NCI-H1048 (cell line): ENCODE data around the gene CDK2AP2.
"Not testable (repeated sequence)": the region's sequence is repeated elsewhere in the genome, so short reads cannot be mapped to it uniquely, and the experiment has no call there.

Source experiments
- DNase-seq: peaks from one replicate; lab custom pipeline; 2025; lab: John Stamatoyannopoulos, UW

CDK2AP2 gene

DNA sequence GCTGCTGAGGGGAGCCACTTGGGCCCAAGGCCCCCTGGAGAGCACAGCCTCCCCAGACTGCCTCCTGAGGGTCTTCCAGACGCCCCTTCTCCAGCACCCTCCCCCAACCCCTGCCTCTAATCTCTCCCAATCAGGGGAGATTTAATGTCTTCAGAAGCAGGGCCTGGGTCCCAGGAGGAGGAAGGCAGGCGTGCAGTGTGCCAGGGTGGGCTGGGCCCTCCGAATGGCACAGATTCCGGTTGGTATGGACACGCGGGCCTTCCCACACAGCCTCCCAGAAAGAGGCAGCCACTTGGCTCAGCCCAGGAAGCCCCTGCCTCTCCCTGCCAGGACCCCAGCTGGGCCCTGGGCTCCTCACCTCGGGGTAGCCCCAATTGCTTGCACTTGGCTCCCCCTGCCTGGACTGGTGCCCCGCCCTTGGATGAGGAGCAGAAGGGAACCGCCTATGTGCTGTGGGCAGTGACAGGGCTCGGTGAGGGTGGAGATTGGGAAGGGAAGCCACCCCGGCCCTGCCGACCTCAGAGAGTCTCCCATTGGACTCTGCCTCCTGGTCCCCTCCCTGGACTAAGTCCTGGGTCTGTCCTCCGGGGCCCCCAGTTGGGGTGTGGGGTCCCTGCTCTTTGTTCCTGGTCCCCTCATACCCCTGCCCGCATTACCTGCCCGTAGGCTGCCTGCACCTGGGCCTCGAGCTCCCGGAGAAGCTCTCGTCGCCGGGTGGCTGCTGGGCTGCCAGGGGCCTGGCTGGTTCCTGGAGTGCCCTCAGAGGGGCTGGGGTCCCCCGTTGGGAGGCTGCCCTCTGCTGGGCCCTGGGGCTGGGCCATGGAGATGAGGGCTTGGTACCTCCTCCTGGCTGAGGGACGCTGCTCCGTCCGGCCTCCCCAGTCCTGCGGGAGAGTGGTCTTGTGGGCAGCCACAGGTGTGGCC, 15.9 kb upstream of the CDK2AP2 start:
- no peak for DNase-seq

DNA sequence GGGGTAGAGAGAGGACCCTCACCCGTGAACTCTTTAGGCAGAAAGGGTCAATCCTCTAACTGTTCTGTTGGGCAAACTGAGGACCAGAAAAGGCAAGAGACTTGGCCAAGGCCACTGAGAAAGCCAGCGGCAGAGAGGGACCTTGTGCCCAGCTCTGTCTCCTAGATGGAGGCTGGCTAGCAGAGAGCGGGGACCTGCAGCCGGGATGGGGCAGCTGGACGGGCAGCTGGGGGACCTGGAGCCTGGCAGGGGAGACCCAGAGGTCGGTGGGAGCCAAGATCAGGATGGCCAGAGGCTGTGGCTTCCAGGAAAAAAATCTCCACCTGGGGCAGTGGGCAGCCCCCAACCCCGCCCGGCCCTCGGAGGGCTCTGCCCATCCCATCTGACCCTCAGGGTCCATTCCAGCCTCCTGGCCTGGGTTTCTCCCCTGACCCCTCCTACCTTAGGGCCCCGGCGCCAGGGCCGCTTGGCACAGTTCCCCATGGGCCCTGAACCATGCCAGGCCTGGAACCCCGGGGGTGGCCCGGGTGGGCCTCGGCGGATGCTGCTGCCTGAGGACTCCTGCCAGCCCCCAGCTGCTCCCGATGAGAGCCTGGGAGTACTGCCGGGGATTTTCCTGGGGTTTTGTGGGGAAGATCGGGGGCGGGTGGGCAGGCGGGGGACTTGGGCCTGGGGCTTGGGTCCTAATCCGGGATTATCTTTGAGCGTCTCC, 15.0 kb upstream of the CDK2AP2 start, which contains the start of gene CABP2:
Gene CABP2 (minus strand): TSS at position 603 of the 712 bp plus-strand sequence. CDS start 120 bp downstream, at position 483.
- DNase-seq = no peak

DNA sequence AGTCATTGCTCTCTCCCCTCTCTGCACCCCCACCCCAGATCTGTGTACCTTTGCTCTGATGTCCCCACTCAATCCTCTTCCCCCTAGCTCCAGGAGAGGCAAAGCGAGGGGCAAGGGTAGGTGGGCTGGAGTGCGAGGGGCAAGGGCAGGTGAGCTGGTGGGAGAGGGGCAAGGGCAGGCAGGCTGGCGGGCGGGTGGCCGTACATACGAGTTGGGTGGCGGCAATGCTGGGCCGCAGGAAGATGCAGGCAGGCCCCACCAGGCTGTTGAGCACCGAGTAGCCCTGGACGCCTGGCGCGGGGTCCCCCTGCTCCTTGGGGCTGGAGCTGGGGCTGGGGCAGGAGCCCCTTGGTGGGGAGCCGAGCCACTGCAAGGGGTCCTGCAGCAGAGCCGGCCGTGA, 14.4 kb upstream of the CDK2AP2 start:
- no peak for DNase-seq

DNA sequence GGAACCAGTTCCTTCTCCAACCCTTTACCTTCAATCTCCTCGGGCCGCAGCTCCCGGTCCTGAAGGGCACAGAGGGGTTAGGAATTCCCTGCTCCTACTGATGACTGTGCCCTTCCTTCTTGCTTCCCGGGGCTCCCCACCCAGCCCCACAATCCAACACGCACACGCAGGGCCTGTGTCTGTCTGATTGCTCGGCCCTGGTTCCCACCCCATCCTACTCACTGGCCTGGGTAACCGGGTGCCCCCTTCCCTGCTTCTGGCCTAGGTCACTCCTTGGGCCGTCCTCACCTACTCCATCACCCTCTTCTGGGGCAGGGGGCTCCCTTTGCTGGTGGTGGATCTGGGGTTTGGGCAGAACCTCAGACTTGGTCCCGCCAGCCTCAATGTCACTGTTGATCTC, 14.0 kb upstream of the CDK2AP2 start:
- no peak for DNase-seq

DNA sequence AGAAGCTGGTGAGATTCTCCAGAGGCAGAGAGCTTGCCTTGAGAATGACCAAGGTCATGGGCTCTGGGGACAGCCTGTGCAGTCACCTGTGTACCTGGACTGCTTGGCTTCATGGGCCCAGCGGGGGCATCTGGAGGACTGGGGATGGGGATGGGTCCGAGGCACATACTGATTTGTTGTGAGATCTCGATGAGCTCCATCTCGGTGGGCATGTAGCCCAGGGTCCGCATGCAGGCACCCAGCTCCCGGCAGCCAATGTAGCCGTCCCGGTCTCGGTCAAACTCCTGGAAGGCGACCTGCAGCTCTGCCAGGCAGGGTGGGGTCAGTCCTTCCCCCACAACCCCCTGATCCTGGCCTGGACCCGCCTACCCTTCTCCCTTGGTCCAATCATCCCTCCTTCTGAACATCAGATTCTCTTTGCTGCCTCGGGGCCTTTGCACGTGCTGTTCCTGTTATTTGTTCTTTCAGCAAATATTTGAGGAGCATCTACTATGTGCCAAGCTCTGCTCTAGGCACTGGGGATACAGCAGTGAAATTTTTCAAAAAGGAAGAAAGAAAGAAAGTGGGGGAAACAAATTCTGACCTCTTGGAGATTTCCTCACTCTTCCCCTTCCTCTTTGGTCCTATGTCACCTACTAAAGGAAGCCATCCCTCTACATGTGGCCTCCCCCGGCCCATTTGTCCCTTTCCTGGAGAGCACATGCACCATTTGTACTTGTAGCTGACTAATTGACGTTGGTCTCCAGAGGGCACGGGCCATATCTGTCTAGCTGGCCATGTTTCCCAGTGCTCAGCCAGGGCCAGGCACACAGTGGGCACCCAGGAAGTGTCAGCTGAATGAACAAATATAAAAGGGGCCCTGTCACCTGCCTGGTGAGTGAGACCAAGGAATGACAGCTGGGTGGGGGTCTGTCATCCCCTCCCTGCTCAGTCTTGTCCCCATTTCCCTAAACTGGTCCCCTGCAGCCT, 13.2 kb upstream of the CDK2AP2 start:
- no peak for DNase-seq

DNA sequence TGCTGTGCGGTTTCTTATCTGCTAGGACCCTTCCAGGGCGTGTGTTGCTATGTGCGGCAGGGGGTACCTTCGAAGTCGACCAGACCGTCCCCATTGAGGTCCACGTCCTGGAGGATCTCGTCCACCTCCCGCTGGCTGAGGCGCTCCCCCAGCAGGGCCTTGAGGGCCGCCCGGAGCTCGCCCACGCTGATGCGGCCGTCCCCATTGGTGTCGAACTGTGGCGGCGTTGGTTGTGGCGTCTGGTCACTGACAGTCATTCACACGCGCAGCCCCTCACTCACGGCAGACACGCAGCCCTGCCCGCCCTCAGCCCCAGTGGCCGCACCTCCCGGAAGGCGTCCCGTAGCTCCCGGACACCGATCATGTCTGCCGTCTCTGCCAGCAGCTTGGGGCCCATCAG, 11.8 kb upstream of the CDK2AP2 start:
- DNase-seq = no peak

DNA sequence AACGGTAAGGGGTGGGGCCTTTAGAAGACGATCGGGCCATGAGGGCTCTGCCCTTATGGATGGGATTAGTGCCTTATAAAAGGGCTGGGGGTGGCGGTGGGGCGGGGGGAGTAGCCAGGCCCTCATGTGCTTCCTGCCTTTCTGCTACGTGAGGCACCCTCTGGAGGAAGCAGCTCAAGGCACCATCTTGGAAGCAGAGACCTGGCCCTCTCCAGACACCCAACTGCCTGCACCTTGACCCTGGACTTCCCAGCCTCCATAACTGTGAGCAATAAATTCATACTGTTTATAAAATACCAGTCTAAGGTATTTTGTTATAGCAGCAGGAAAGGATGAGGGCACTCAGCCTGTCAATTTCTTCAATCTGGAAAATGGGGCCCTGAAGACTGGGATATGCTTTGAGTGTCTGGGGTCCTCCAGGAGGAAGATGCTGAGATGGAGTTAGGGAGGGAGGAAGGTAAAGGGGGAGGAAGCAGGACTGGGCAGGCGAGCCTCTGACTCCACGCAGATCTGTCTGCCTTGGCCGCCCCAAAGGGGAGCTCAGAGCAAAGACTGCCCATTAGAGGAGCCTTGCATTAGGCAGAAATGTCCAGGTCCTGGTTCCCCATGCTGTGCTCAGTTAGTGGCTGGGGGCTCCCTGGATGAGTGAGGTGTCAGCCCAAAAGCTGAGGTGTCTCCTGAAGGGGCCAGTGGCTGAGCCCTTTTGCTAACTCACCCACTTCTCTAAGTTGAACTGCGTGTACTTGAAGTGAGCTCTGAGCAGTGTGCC, 10.0 kb upstream of the CDK2AP2 start:
- no peak for DNase-seq

DNA sequence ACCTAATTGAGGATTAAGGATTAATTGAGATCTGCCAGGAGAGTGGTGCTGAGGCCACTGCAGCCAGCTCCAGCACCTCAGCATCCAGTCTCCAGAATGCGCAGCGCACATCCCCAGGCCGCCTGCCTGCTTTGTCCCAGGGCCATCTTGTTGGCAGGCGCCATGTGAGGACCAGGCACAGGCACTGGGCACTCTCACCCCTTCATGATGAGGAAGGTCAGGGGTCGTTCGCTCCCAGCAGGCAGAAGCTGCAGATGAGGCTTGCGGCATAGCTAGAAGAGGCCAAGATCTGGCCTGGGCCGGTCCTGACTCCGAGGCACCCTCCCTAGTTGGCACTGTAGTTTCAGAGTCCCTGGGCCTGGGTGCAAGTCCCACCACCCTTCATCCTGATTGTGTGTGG, 8.8 kb upstream of the CDK2AP2 start:
- DNase-seq = no peak

DNA sequence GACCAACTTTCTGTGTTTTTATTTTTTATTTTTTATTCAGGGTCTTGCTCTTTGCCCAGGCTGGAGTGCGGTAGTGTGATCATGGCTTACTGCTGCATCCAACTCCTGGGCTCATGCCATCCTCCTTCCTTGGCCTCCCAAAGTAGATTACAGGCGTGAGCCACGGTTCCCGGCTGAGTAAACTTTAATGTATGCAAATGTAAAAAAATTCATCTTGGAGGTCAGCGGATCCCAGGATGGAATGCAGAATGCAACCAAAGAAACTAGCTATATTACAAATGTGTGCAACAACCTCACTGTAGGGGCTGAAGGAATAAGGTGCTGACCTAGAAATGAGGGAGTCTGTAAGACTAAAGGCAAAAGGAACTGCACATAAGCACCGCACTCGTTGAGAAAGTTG, 6.2 kb upstream of the CDK2AP2 start:
- no peak for DNase-seq

DNA sequence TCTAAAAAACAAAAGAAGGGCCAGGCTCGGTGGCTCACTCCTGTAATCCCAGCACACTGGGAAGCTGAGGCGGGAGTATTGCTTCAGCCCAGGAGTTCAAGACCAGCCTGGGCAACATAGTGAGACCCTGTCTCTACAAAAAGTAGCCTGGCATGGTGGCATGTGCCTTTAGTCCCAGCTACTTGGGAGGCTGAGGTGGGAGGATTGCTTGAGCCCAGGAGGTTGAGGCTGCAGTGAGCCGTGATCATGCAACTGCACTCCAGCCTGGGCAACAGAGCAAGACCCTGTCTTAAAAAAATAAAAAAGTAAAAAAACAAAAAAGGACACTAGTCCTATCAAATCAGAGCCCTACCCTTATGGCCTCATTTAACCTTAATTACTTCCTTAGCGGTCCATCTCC, 3.6 kb upstream of the CDK2AP2 start:
- not testable (repeated sequence) for DNase-seq

DNA sequence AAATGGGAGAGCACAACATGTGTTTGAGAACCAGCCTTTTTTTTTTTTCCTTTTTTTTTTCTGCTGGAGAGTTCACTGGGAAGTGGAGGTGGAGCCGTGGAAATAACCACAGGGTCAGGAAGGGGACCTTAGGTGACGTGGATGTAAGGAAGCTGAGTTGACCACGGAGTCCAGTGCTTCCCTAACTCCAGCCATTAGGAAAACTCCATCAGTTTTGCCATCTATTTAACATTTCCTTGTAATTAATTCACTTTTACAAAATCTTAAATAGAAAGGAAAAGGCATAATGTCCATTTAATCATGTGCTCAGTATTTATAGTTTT, 2.0 kb upstream of the CDK2AP2 start:
- DNase-seq = no peak

DNA sequence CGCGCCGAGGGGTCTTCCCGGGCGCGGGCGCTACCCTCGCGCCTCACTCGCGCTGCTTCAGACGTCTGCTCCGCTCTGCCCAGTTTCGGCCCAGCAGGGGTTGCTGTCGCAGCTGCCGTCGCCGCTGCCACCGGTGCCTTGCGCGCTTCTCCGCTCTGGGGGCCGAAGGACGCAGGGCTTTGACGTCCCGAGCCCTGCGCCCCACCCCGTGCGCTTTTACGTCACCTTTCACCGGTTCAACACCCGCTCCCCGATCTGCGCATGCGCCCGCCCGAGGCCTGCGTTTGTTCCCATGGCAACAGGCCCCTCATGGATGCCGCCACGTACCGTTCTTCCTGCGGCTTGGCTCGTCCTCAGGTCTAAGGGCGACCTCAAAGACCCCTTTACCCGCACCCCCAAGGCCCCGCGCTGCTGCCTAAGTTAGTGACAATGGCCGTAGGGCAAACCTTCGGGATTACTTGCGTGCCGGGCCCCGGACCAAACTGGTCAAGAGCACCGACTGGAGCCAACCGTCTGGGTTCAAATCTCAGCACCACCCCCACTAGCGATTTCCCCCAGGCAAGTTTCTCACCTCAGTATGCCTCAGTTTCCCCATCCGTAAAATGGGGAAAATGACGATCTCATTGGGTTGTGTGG, 642 bp upstream of the CDK2AP2 start:
- peak; percentile 97 for DNase-seq

DNA sequence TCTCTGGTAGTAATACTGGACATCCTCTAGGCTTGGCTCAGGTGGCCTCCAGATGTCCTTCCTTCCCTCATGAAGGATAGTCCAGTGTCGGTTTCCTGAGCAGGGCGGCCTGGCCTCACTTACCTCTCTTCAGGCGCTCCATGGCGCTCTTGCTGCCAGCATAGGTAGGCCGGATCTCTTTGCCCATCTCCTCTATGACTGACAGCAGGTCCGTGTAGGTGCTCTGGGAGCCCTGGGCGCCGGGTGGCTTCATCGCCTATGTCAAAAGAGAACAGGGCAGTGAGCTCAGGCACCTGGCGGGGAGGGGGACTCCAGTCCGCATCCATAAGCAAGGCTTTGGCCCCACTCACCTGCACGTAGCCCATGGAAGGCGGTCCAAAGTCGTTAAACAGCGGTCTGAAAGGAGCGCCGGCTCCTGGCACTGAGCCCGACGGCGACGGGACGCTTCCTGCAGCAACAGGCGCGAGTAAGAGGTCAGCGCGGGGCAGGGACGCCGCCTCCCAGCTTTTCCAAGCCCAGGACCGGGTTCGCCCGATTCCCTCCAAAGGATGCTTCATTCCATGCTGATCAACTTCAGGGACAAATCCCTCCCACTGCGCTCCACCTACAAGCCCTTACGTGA, 609 bp downstream of the CDK2AP2 start:
- DNase-seq = no peak

DNA sequence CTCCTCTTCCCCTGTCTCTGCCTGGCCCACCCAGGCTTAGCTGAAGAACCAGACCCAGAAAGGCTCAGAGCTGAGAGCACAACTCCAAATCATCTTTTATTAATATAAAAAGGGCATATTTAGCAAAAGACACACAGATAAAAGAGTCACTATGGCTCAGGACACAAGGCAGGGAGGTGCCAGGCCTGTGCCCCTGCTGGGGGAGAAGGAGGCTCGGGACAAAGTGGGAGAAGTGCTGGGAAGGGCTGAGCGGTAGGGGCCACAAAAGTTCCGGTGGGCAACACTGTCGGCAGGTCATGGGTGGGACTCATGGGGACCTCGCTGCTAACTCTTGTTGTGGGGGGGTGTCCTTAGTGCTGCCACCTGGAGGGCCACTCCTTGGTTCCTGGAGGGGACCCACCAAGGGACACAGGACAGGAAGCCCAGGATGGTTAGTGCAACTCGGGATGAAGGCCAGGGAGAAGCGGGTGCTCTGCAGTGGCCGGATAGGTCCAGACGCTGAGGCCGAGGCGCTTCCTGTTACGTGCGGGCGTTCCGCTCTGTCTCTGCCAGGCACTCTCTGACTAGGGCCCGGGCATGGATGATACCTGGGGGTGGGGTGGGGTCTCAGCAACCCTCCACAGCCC, 1.4 kb downstream of the CDK2AP2 start:
- no peak for DNase-seq

DNA sequence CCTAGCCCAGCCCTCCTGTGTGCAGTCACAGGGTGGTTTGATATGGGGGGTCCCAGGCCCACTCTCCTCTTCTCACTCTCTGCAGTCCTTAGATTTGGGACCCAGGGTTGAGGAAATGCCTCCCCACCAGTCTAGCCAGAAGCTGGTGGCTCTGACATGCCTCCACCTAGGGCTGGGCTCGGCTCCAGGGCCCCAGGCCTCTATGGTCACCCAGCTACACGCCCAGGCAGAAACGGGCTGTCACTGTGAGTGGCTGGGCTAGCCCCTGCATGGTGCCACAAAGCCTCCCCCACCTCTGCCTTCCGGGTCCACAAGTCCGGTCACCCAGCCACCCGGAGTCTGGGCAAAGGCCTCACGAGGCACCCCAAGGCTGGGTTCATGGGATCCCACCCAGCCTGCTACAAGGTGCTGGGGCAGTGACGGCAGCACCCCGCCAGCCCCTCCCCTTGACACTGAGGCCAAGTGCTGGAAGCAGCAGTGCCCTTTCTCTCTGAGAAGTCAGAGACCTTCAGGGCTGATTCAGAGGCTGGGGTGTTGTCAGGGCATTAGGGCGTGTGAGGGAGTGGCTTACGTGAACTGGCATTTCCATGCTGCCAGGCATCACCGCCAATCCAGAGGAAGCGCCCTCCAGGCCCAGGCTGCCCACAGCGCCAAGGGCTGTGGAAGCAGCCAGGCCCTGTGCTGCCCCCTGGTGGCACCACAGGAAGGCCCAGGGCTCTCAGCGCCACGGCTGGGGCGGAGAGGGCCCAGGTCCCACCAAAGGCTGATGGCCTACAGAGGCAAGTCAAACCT, 2.2 kb downstream of the CDK2AP2 start:
- DNase-seq = peak; percentile 72

DNA sequence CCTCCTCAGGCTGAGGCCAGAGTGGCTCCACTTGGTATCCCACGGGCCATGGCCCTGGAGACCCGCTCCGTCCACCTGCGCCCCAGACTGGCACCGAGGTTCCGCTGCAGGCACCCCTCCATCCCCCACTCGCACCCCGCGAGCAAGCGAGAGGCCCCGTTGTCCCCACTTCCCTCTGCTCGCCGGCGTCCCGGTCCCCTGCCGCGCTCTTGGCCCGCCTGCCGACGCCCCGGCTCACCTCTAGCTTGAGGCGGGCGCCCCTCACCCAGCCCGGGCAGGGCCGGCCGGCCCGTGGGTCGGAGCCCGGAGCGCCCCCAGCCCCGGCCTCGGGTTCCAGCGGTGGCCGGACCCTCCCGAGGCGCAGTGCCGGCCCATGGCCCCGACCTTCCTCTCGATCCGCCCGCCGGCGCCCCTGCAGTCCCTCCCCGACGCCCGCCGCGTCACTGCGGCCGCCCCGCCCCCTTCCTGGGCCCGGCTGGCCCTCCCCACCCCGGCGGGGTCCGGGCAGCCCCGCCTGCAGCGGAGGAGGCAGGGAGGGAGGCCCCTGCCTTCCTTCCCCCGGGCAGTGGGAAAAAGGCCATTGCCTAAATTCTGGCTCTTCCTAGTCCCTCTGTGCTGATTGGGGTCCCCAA, 2.9 kb downstream of the CDK2AP2 start, which contains the start of gene PITPNM1:
Gene PITPNM1 (minus strand): TSS at position 414 of the 632 bp plus-strand sequence. CDS start 1,183 bp downstream, outside the sequence.
- DNase-seq = no peak

DNA sequence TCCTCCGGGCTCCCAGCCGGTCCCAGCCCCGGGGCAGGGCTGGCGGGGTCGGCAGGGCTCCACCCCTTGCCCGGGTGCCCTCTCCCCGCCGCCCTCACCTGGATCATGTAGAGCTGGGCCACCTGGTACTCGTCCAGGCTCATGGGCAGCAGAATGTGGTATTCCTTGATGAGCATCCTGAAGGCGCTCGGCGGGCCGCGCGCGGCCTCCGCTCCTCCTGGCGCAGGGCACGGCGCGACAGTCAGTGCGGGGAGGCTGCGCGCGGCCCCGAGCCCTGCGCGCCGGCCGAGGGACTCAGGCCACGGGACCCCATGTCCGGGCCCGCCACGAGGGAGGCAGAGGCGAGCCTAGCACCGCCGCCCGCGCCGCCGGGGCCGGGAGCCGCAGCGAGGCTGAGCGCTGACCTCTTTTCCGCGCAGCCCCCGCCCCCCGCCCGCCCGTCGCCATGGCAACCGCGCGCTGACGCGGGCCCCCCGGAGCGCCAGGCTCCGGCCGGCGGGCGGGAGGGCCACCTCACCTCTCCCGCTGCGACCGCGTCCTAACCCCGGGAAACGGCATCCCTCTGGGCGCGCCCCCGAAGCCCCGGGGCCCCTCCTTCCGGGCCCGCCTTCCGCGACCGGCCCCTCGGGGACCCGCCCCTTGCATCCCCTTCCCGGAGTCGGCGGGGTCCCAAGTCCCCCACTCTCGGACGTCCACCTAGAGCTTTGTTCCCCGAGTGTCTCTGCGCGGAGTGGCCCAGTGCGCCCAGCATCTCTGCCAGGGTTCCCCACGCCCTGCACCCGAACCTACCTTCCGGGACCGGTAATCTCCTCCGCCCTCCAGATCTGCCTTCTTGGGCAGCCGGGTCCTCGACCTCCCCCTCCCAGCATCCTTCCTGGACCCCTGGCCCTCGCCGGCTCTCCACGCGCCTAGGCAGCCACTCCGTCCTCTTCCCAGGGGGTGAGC, 3.7 kb downstream of the CDK2AP2 start:
- DNase-seq = no peak
